T-helper 1 cell (primary cell): ENCODE measurements around the gene ADCY6.
"Not testable (repeated sequence)": the region's sequence is repeated elsewhere in the genome, so short reads cannot be mapped to it uniquely, and the experiment has no call there.

Source experiments
- DNase-seq, 5 donors: peaks; one replicate each; pipeline ENCODE4 v3.0.0-alpha.2; 2012 to 2020

ADCY6 gene

GRCh38 chr12:48750215-48750614 lies 38.7 kb downstream of the ADCY6 start:
- no peak for DNase-seq

GRCh38 chr12:48744251-48745008 lies 44.5 kb downstream of the ADCY6 start:
- DNase-seq: no peak

GRCh38 chr12:48739618-48740269 lies 49.1 kb downstream of the ADCY6 start:
- no peak for DNase-seq

GRCh38 chr12:48736456-48736855 lies 52.4 kb downstream of the ADCY6 start:
- DNase-seq: no peak

- no peak for DNase-seq
Observed at GRCh38 chr12:48728807-48729206, 60.1 kb downstream of the ADCY6 start.

GRCh38 chr12:48720737-48721136 lies 68.2 kb downstream of the ADCY6 start:
- not testable (repeated sequence) for DNase-seq

GRCh38 chr12:48720171-48720570 lies 68.7 kb downstream of the ADCY6 start:
- DNase-seq: not testable (repeated sequence)

GRCh38 chr12:48719002-48719401 lies 69.9 kb downstream of the ADCY6 start:
- not testable (repeated sequence) for DNase-seq

GRCh38 chr12:48717252-48717695 lies 71.6 kb downstream of the ADCY6 start:
- DNase-seq: peak in 1 of 5 donors; percentile 35

GRCh38 chr12:48716493-48717251 lies 72.2 kb downstream of the ADCY6 start, which contains the start of gene CCNT1:
CCNT1 (minus strand) TSS chr12:48716707; CDS start chr12:48716675, 32 bp downstream.
- DNase-seq: peak; percentile 97 to 100 (median 97)
